Peyer's patch (tissue), 4 donors: Measurements from ENCODE around the gene DACH1. TPM values are rescaled to one million over a fixed set of nuclear protein-coding genes. Genes with fewer than 3 reads are reported as not detected.

ENCODE experiments used
- DNase-seq, 3 donors: peaks; one replicate each; pipeline ENCODE4 v3.0.0-alpha.2; 2017 to 2019
- H3K27ac ChIP-seq, 4 donors: fragments of 200-600 bp; sonication (generic); one replicate each; pipeline ENCODE4 v1.5.1; 2016 to 2019
- H3K27me3 ChIP-seq, 2 donors: fragments of 200-600 bp; sonication (generic); one replicate each; pipeline ENCODE4 v1.5.1; 2019
- H3K36me3 ChIP-seq, 3 donors: fragments of 200-600 bp; sonication (generic); one replicate each; pipeline ENCODE4 v1.5.1; 2016 to 2019
- H3K4me1 ChIP-seq, 4 donors: fragments of 200-600 bp; sonication (generic); one replicate each; pipeline ENCODE4 v1.5.1; 2016 to 2019
- H3K4me3 ChIP-seq, 4 donors: fragments of 200-600 bp; sonication (generic); 1 replicate in 3 of 4; 2 replicates in 1 of 4; pipeline ENCODE4 v1.5.1; 2016 to 2019; ENCODE audit warnings: mild to moderate bottlenecking in 1 of 4
- H3K9me3 ChIP-seq, 4 donors: fragments of 200-600 bp; sonication (generic); one replicate each; pipeline ENCODE4 v1.5.1; 2016 to 2019; ENCODE audit warnings: mild to moderate bottlenecking in 1 of 4
- CTCF ChIP-seq, 6 experiments: fragments of 450-650 bp in 4 of 6; fragments of 200-600 bp in 2 of 6; sonication (generic) in 1 of 6; IDR thresholded peaks; one replicate each; pipeline ENCODE4 v1.5.1; 2017 to 2019; ENCODE audit warnings: antibody characterized with exemption in 6 of 6, mild to moderate bottlenecking in 3 of 6, moderate library complexity in 1 of 6
- POLR2A ChIP-seq, 2 donors: fragments of 450-650 bp; IDR thresholded peaks; one replicate each; pipeline ENCODE4 v1.5.1; 2017; ENCODE audit warnings: antibody characterized with exemption in 2 of 2, mild to moderate bottlenecking in 2 of 2, moderate library complexity in 2 of 2
- total RNA-seq, 4 donors: library from RNA; depleted of rRNA; stranded (reverse); fragments of >200 nt; gene quantifications; one replicate each; pipeline ENCODE4 v1.1.0, GENCODE V29; 2016

The DACH1 gene
- total RNA-seq, 4 donors from 2014 or later: 15.2 to 63.5 (median 24.4) TPM

- Histone ChIP-seq H3K36me3 (no peaks in the 10 kb centered on the region), H3K4me3 (no peak overlapping the region), H3K4me1 (peaks cover 0 to 4% (median 0%) of the 10 kb centered on the region in 4 donors), H3K27ac (no peak overlapping the region), H3K9me3 (no peaks in the 10 kb centered on the region), H3K27me3 (no peaks in the 10 kb centered on the region)
- TF ChIP-seq POLR2A (IDR thresholded peaks at IDR 0.05): no peak
- TF ChIP-seq CTCF (IDR thresholded peaks at IDR 0.05): no peak
- DNase-seq: no peak
These were observed 36.3 kb downstream of the DACH1 start for GRCh38 chr13:71830736-71831135.

- TF ChIP-seq POLR2A (IDR thresholded peaks at IDR 0.05): no peak
- no peak for TF ChIP-seq CTCF (IDR thresholded peaks at IDR 0.05)
- no peak overlapping the region for H3K4me3 ChIP-seq
- no peak overlapping the region for H3K27ac ChIP-seq
- H3K36me3 ChIP-seq: no peaks in the 10 kb centered on the region
- no peak for DNase-seq
- peaks cover 0 to 4% (median 0%) of the 10 kb centered on the region in 4 donors for H3K4me1 ChIP-seq
- no peaks in the 10 kb centered on the region for H3K9me3 ChIP-seq
- H3K27me3 ChIP-seq: no peaks in the 10 kb centered on the region
These were observed 36.7 kb downstream of the DACH1 start for GRCh38 chr13:71830323-71830722.

- H3K27ac ChIP-seq: no peak overlapping the region
- no peak for DNase-seq
- H3K4me1 ChIP-seq: peaks cover 0 to 4% (median 0%) of the 10 kb centered on the region in 4 donors
- no peaks in the 10 kb centered on the region for H3K36me3 ChIP-seq
- TF ChIP-seq POLR2A (IDR thresholded peaks at IDR 0.05) (no peak), CTCF (IDR thresholded peaks at IDR 0.05) (no peak)
- H3K27me3 ChIP-seq: no peaks in the 10 kb centered on the region
- H3K4me3 ChIP-seq: no peak overlapping the region
- no peaks in the 10 kb centered on the region for H3K9me3 ChIP-seq
These were observed 37.5 kb downstream of the DACH1 start for GRCh38 chr13:71829547-71829946.

- Histone ChIP-seq H3K4me3 (no peak overlapping the region), H3K36me3 (no peaks in the 10 kb centered on the region), H3K9me3 (no peaks in the 10 kb centered on the region), H3K27me3 (no peaks in the 10 kb centered on the region), H3K27ac (no peak overlapping the region), H3K4me1 (peaks cover 0 to 4% (median 0%) of the 10 kb centered on the region in 4 donors)
- no peak for TF ChIP-seq POLR2A (IDR thresholded peaks at IDR 0.05)
- DNase-seq: no peak
These were observed 38.4 kb downstream of the DACH1 start for GRCh38 chr13:71828564-71828963.

- no peak for DNase-seq
- Histone ChIP-seq H3K36me3 (no peaks in the 10 kb centered on the region), H3K9me3 (no peaks in the 10 kb centered on the region), H3K4me1 (peaks cover 0 to 4% (median 0%) of the 10 kb centered on the region in 4 donors), H3K27ac (no peak overlapping the region), H3K4me3 (no peak overlapping the region), H3K27me3 (no peaks in the 10 kb centered on the region)
- TF ChIP-seq POLR2A (IDR thresholded peaks at IDR 0.05): no peak
- TF ChIP-seq CTCF (IDR thresholded peaks at IDR 0.05): no peak
These were observed 38.9 kb downstream of the DACH1 start for GRCh38 chr13:71828117-71828516.

- no peak for DNase-seq
- H3K36me3 ChIP-seq: no peaks in the 10 kb centered on the region
- H3K27ac ChIP-seq: no peak overlapping the region
- H3K9me3 ChIP-seq: no peaks in the 10 kb centered on the region
- no peak for TF ChIP-seq CTCF (IDR thresholded peaks at IDR 0.05)
- no peak for TF ChIP-seq POLR2A (IDR thresholded peaks at IDR 0.05)
- no peaks in the 10 kb centered on the region for H3K27me3 ChIP-seq
- no peak overlapping the region for H3K4me3 ChIP-seq
- peaks cover 0 to 4% (median 0%) of the 10 kb centered on the region in 4 donors for H3K4me1 ChIP-seq
These were observed 39.8 kb downstream of the DACH1 start for GRCh38 chr13:71827241-71827640.
